ENCODE data around the gene BOLA1.

The BOLA1 gene

GRCh38 chr1:149942885-149943284 lies 43.5 kb downstream of the BOLA1 start:
- no peak for TF ChIP-seq EGR1 (IDR thresholded peaks at IDR 0.05)
- TF ChIP-seq CEBPB (IDR thresholded peaks at IDR 0.05) = no peak

- TF ChIP-seq TEAD4 (IDR thresholded peaks at IDR 0.05) (no peak), ZBTB7A (IDR thresholded peaks at IDR 0.05; ENCODE audit: low read depth) (no peak), FOXM1 (IDR thresholded peaks at IDR 0.05; ENCODE audit: borderline replicate concordance, low read depth) (no peak), TAF1 (IDR thresholded peaks at IDR 0.05; ENCODE audit: low read depth) (no peak)
- TF ChIP-seq, protein P1, sequence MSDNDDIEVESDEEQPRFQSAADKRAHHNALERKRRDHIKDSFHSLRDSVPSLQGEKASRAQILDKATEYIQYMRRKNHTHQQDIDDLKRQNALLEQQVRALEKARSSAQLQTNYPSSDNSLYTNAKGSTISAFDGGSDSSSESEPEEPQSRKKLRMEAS (IDR thresholded peaks at IDR 0.05) = no peak
Measured at GRCh38 chr1:149945206-149945605, 45.8 kb downstream of the BOLA1 start.

DNA sequence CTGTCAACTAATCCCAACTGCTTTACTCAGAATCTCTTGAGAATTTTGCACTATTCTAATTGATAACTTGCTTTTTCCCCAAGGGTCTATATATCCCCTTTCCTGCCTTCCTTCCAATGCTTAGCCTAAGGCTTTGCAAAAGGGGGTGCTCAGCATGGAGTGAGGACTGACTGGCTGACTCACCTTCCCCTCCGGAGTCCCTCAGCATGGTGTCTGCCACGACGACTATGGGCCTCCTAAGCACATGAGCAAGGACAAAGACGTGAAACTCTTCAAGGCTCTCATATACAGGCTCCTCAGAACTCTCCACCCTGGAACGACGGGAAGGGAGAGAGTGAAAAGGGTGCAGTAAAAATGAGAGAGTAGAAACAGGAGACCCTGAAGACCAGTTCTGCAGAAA lies 50.5 kb downstream of the BOLA1 start:
- TF ChIP-seq CEBPB (IDR thresholded peaks at IDR 0.05) = no peak
- TF ChIP-seq ZBTB7A (IDR thresholded peaks at IDR 0.05; ENCODE audit: low read depth) = no peak
